ENCODE results near the gene CXCR5.
A peak's percentile ranks its signal among the peaks of the same experiment; 100 is the strongest.

CXCR5 gene

GRCh38 chr11:118903204-118904015 is 19.7 kb downstream of the CXCR5 start:
- H3K4me3 ChIP-seq (ENCODE audit: insufficient read depth, low read depth, low read length, poor library complexity, severe bottlenecking) = no peak overlapping the region
- DNase-seq = no peak
- H3K36me3 ChIP-seq (ENCODE audit: control insufficient read depth, insufficient read depth, low read length) = peaks cover 93% of the 10 kb centered on the region
- no peaks in the 10 kb centered on the region for H3K27me3 ChIP-seq (replicated peaks; ENCODE audit: control insufficient read depth, insufficient read depth, low read length, poor library complexity, severe bottlenecking)
- H3K27ac ChIP-seq (ENCODE audit: insufficient read depth, low read length, poor library complexity, severe bottlenecking) = no peak overlapping the region
- H3K4me1 ChIP-seq (ENCODE audit: control insufficient read depth, insufficient read depth, low read length, poor library complexity, severe bottlenecking) = peaks cover 10% of the 10 kb centered on the region
- H3K9me3 ChIP-seq (ENCODE audit: control insufficient read depth, low read length) = no peaks in the 10 kb centered on the region

GRCh38 chr11:118907051-118908042 is 23.7 kb downstream of the CXCR5 start:
- Histone ChIP-seq H3K4me3 (ENCODE audit: insufficient read depth, low read depth, low read length, poor library complexity, severe bottlenecking) (no peak overlapping the region), H3K36me3 (ENCODE audit: control insufficient read depth, insufficient read depth, low read length) (peaks cover 53% of the 10 kb centered on the region)

GRCh38 chr11:118908264-118908663 is 24.6 kb downstream of the CXCR5 start:
- peak overlapping the region; percentile 98 for H3K27ac ChIP-seq (ENCODE audit: insufficient read depth, low read length, poor library complexity, severe bottlenecking)

More at GRCh38 chr11:118907051-118908042, 23.7 kb downstream of the CXCR5 start:
- peaks cover 42% of the 10 kb centered on the region for H3K4me1 ChIP-seq (ENCODE audit: control insufficient read depth, insufficient read depth, low read length, poor library complexity, severe bottlenecking)
- peak overlapping the region; percentile 98 for H3K27ac ChIP-seq (ENCODE audit: insufficient read depth, low read length, poor library complexity, severe bottlenecking)
- H3K27me3 ChIP-seq (replicated peaks; ENCODE audit: control insufficient read depth, insufficient read depth, low read length, poor library complexity, severe bottlenecking) = no peaks in the 10 kb centered on the region
- H3K9me3 ChIP-seq (ENCODE audit: control insufficient read depth, low read length) = no peaks in the 10 kb centered on the region
- peak; percentile 69 to 80 (median 78) for DNase-seq

GRCh38 chr11:118908901-118909618 is 25.4 kb downstream of the CXCR5 start:
- no peak overlapping the region for H3K4me3 ChIP-seq (ENCODE audit: insufficient read depth, low read depth, low read length, poor library complexity, severe bottlenecking)
- H3K9me3 ChIP-seq (ENCODE audit: control insufficient read depth, low read length) = no peaks in the 10 kb centered on the region
- peaks cover 58% of the 10 kb centered on the region for H3K4me1 ChIP-seq (ENCODE audit: control insufficient read depth, insufficient read depth, low read length, poor library complexity, severe bottlenecking)
- peaks cover 36% of the 10 kb centered on the region for H3K36me3 ChIP-seq (ENCODE audit: control insufficient read depth, insufficient read depth, low read length)
- peak overlapping the region; percentile 98 for H3K27ac ChIP-seq (ENCODE audit: insufficient read depth, low read length, poor library complexity, severe bottlenecking)
- DNase-seq = no peak
- H3K27me3 ChIP-seq (replicated peaks; ENCODE audit: control insufficient read depth, insufficient read depth, low read length, poor library complexity, severe bottlenecking) = no peaks in the 10 kb centered on the region

More at GRCh38 chr11:118908264-118908663, 24.6 kb downstream of the CXCR5 start:
- Histone ChIP-seq H3K27me3 (replicated peaks; ENCODE audit: control insufficient read depth, insufficient read depth, low read length, poor library complexity, severe bottlenecking) (no peaks in the 10 kb centered on the region), H3K9me3 (ENCODE audit: control insufficient read depth, low read length) (no peaks in the 10 kb centered on the region), H3K36me3 (ENCODE audit: control insufficient read depth, insufficient read depth, low read length) (peaks cover 44% of the 10 kb centered on the region), H3K4me3 (ENCODE audit: insufficient read depth, low read depth, low read length, poor library complexity, severe bottlenecking) (no peak overlapping the region), H3K4me1 (ENCODE audit: control insufficient read depth, insufficient read depth, low read length, poor library complexity, severe bottlenecking) (peaks cover 51% of the 10 kb centered on the region)
- no peak for DNase-seq

- peak overlapping the region; percentile 32 for H3K4me3 ChIP-seq (ENCODE audit: insufficient read depth, low read depth, low read length, poor library complexity, severe bottlenecking)
- no peak for DNase-seq
- peaks cover 65% of the 10 kb centered on the region for H3K4me1 ChIP-seq (ENCODE audit: control insufficient read depth, insufficient read depth, low read length, poor library complexity, severe bottlenecking)
- peak overlapping the region; percentile 98 for H3K27ac ChIP-seq (ENCODE audit: insufficient read depth, low read length, poor library complexity, severe bottlenecking)
- H3K27me3 ChIP-seq (replicated peaks; ENCODE audit: control insufficient read depth, insufficient read depth, low read length, poor library complexity, severe bottlenecking) = no peaks in the 10 kb centered on the region
- no peaks in the 10 kb centered on the region for H3K9me3 ChIP-seq (ENCODE audit: control insufficient read depth, low read length)
- H3K36me3 ChIP-seq (ENCODE audit: control insufficient read depth, insufficient read depth, low read length) = peaks cover 30% of the 10 kb centered on the region
Observed at GRCh38 chr11:118909619-118910308, 26.1 kb downstream of the CXCR5 start.

GRCh38 chr11:118910309-118911112 is 26.8 kb downstream of the CXCR5 start:
- H3K36me3 ChIP-seq (ENCODE audit: control insufficient read depth, insufficient read depth, low read length) = peaks cover 26% of the 10 kb centered on the region
- peak; percentile 48 to 64 (median 58) for DNase-seq
- peaks cover 72% of the 10 kb centered on the region for H3K4me1 ChIP-seq (ENCODE audit: control insufficient read depth, insufficient read depth, low read length, poor library complexity, severe bottlenecking)
- no peaks in the 10 kb centered on the region for H3K27me3 ChIP-seq (replicated peaks; ENCODE audit: control insufficient read depth, insufficient read depth, low read length, poor library complexity, severe bottlenecking)
- H3K9me3 ChIP-seq (ENCODE audit: control insufficient read depth, low read length) = no peaks in the 10 kb centered on the region
- peak overlapping the region; percentile 98 for H3K27ac ChIP-seq (ENCODE audit: insufficient read depth, low read length, poor library complexity, severe bottlenecking)
- H3K4me3 ChIP-seq (ENCODE audit: insufficient read depth, low read depth, low read length, poor library complexity, severe bottlenecking) = peak overlapping the region; percentile 49

GRCh38 chr11:118911113-118911879 is 27.6 kb downstream of the CXCR5 start:
- Histone ChIP-seq H3K27ac (ENCODE audit: insufficient read depth, low read length, poor library complexity, severe bottlenecking) (peak overlapping the region; percentile 98), H3K4me3 (ENCODE audit: insufficient read depth, low read depth, low read length, poor library complexity, severe bottlenecking) (peak overlapping the region; percentile 49), H3K36me3 (ENCODE audit: control insufficient read depth, insufficient read depth, low read length) (peaks cover 21% of the 10 kb centered on the region), H3K27me3 (replicated peaks; ENCODE audit: control insufficient read depth, insufficient read depth, low read length, poor library complexity, severe bottlenecking) (no peaks in the 10 kb centered on the region), H3K9me3 (ENCODE audit: control insufficient read depth, low read length) (no peaks in the 10 kb centered on the region), H3K4me1 (ENCODE audit: control insufficient read depth, insufficient read depth, low read length, poor library complexity, severe bottlenecking) (peaks cover 80% of the 10 kb centered on the region)
- no peak for DNase-seq

- H3K27me3 ChIP-seq (replicated peaks; ENCODE audit: control insufficient read depth, insufficient read depth, low read length, poor library complexity, severe bottlenecking) = no peaks in the 10 kb centered on the region
- H3K9me3 ChIP-seq (ENCODE audit: control insufficient read depth, low read length) = no peaks in the 10 kb centered on the region
- peak; percentile 63 to 74 (median 73) for DNase-seq
- H3K4me3 ChIP-seq (ENCODE audit: insufficient read depth, low read depth, low read length, poor library complexity, severe bottlenecking) = peak overlapping the region; percentile 49
- peak overlapping the region; percentile 98 for H3K27ac ChIP-seq (ENCODE audit: insufficient read depth, low read length, poor library complexity, severe bottlenecking)
- peaks cover 85% of the 10 kb centered on the region for H3K4me1 ChIP-seq (ENCODE audit: control insufficient read depth, insufficient read depth, low read length, poor library complexity, severe bottlenecking)
- H3K36me3 ChIP-seq (ENCODE audit: control insufficient read depth, insufficient read depth, low read length) = peaks cover 19% of the 10 kb centered on the region
Observed at GRCh38 chr11:118911880-118912741, 28.4 kb downstream of the CXCR5 start.
